ENCODE data around the gene CZIB. TPM values are rescaled to one million over a fixed set of nuclear protein-coding genes. Genes with fewer than 3 reads are reported as not detected.

The CZIB gene
- total and polyA plus RNA-seq, 2 of the 4 experiments (the other 2 are of a cell fraction), result 41.0 to 58.9 TPM

- intact Hi-C loops (cut with micrococcal nuclease) (no loop called here), dilution Hi-C loops (cut with HindIII; ENCODE audit: low sequenced_read_pairs, unreplicated experiment) (no loop called here), in situ Hi-C loops (cut with MboI; ENCODE audit: low sequenced_read_pairs) (no loop called here)
- BruUV-seq (replicated peaks), result no TSS peak
- peaks cover 17% of the 10 kb centered on the region; the same call in 1 of the 2 replicates for H3K9me1 ChIP-seq (ENCODE audit: insufficient read depth, low read length)
- ATAC-seq (ENCODE audit: low read depth) (no peak), DNase-seq (no peak)
- no peak overlapping the region for H3K18ac ChIP-seq (ENCODE audit: low read depth, low read length)
- H2BK5ac ChIP-seq (ENCODE audit: low read depth, low read length, poor library complexity, severe bottlenecking), result no peak overlapping the region
- no peak overlapping the region for H4K91ac ChIP-seq (ENCODE audit: insufficient read depth, low read depth, low read length)
- H2BK15ac ChIP-seq (ENCODE audit: low read depth, low read length), result no peak overlapping the region
- H2BK20ac ChIP-seq (ENCODE audit: low read depth, low read length), result no peak overlapping the region
- H4K20me1 ChIP-seq (ENCODE audit: insufficient read depth, low read length), result no peaks in the 10 kb centered on the region
- no peak overlapping the region for H3K23ac ChIP-seq (ENCODE audit: low read depth, low read length)
- no peak for TF ChIP-seq CEBPB (IDR thresholded peaks at IDR 0.05; ENCODE audit: low read depth, low read length)
- no peak for TF ChIP-seq ELK1 (IDR thresholded peaks at IDR 0.05; ENCODE audit: borderline replicate concordance, low read depth, low read length)
- TF ChIP-seq RFX5 (IDR thresholded peaks at IDR 0.05; ENCODE audit: low read depth, low read length), result no peak
- no peak for TF ChIP-seq MAZ (IDR thresholded peaks at IDR 0.05; ENCODE audit: borderline replicate concordance, low read depth, low read length)
- no peak for TF ChIP-seq FOS (IDR thresholded peaks at IDR 0.05; ENCODE audit: low read depth, low read length)
- TF ChIP-seq BHLHE40 (IDR thresholded peaks at IDR 0.05; ENCODE audit: low read depth, low read length), result no peak
- no peak for TF ChIP-seq POLR2A (IDR thresholded peaks at IDR 0.05; ENCODE audit: low read depth, low read length)
- TF ChIP-seq, protein P1, sequence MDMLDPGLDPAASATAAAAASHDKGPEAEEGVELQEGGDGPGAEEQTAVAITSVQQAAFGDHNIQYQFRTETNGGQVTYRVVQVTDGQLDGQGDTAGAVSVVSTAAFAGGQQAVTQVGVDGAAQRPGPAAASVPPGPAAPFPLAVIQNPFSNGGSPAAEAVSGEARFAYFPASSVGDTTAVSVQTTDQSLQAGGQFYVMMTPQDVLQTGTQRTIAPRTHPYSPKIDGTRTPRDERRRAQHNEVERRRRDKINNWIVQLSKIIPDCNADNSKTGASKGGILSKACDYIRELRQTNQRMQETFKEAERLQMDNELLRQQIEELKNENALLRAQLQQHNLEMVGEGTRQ (IDR thresholded peaks at IDR 0.05; ENCODE audit: low read depth, low read length), result no peak
- no peak overlapping the region for H3K56ac ChIP-seq (ENCODE audit: extremely low read depth, insufficient read depth, low read length)
- no peak overlapping the region for H3K27ac ChIP-seq (ENCODE audit: insufficient read depth, low read length)
- H3K36me3 ChIP-seq (ENCODE audit: control insufficient read depth, insufficient read depth, low read length), result peaks cover 10% of the 10 kb centered on the region
- ChIA-PET POLR2A (ENCODE audit: unreplicated experiment) (no interaction called here), CTCF (interaction anchor here (0.6 to 1.4 kb wide), 2 partner anchors 11 to 300 kb away, joined by 3 to 4 read pairs; no protein-coding TSS in a partner anchor)
- no peak overlapping the region for H2AK5ac ChIP-seq (ENCODE audit: low read depth, low read length)
- H3K14ac ChIP-seq (replicated peaks; ENCODE audit: low read depth, low read length), result no peak overlapping the region
- H2AFZ ChIP-seq (replicated peaks; ENCODE audit: low read length, poor library complexity), result no peak overlapping the region
- H4K8ac ChIP-seq (ENCODE audit: low read depth in 2 of 2, low read length in 2 of 2), result no peak overlapping the region
- no peak overlapping the region for H4K5ac ChIP-seq (ENCODE audit: low read depth, low read length)
- H2BK120ac ChIP-seq (ENCODE audit: low read depth, low read length), result no peak overlapping the region
- H3K9me3 ChIP-seq (ENCODE audit: control insufficient read depth, insufficient read depth, low read length), result no peaks in the 10 kb centered on the region
- H2AK9ac ChIP-seq (replicated peaks; ENCODE audit: low read depth, low read length, poor library complexity), result no peak overlapping the region
- no peak overlapping the region for H3K4me3 ChIP-seq (ENCODE audit: insufficient read depth, low read depth, low read length)
- H3K4me2 ChIP-seq (ENCODE audit: low read depth, low read length), result no peak overlapping the region
- H3K9ac ChIP-seq (ENCODE audit: low read depth, low read length), result no peak overlapping the region
- H3K27me3 ChIP-seq (ENCODE audit: control insufficient read depth, insufficient read depth, low read length), result no peaks in the 10 kb centered on the region
- no peak overlapping the region for H3K4ac ChIP-seq (ENCODE audit: low read depth, low read length)
- no peaks in the 10 kb centered on the region for H3K4me1 ChIP-seq (ENCODE audit: control insufficient read depth, insufficient read depth, low read length)
- H3K79me1 ChIP-seq (ENCODE audit: low read depth in 1 of 2, low read length in 2 of 2), result no peaks in the 10 kb centered on the region
Observed at GRCh38 chr1:53267761-53268160, 47.3 kb upstream of the CZIB start.

Data from IMR-90 (cell line).